K562 (cell line): Measurements from ENCODE around the gene ABCB6. TPM values are rescaled to one million over a fixed set of nuclear protein-coding genes. Genes with fewer than 3 reads are reported as not detected.
A peak's percentile ranks its signal among the peaks of the same experiment; 100 is the strongest.

ENCODE experiments used
- CBFA2T3 ChIP-seq: fragments of 450-650 bp; IDR thresholded peaks from 2 replicates; pipeline ENCODE4 v1.6.1; 2017
- CHCHD3 ChIP-seq: fragments of 250-450 bp; sonication (Bioruptor Pico); IDR thresholded peaks from 2 replicates; pipeline ENCODE4 v2.1.2; 2022; ENCODE audit warnings: mild to moderate bottlenecking
- CSDE1 ChIP-seq, 2 experiments: fragments of 450-650 bp; IDR thresholded peaks; 2 replicates each; pipeline ENCODE4 v1.6.1; 2016; ENCODE audit warnings: mild to moderate bottlenecking in 1 of 2
- EGR1 ChIP-seq: fragments of 450-650 bp; conservative IDR thresholded peaks from 2 replicates; pipeline ENCODE4 v1.6.1; 2017; ENCODE audit warnings: mild to moderate bottlenecking
- ESRRA ChIP-seq: fragments of 450-650 bp; IDR thresholded peaks from 2 replicates; pipeline ENCODE4 v1.6.1; 2014; ENCODE audit warnings: low read depth, mild to moderate bottlenecking, moderate library complexity, borderline replicate concordance
- HDAC2 ChIP-seq: fragments of 450-650 bp; IDR thresholded peaks from 2 replicates; pipeline ENCODE4 v1.6.1; 2016; ENCODE audit warnings: mild to moderate bottlenecking
- HLTF ChIP-seq: fragments of 450-650 bp; IDR thresholded peaks from 2 replicates; pipeline ENCODE4 v1.6.1; 2016
- HMG20B ChIP-seq: fragments of 250-450 bp; sonication (Bioruptor Pico); IDR thresholded peaks from 2 replicates; pipeline ENCODE4 v1.5.0; 2021; ENCODE audit warnings: mild to moderate bottlenecking
- MBD2 ChIP-seq: sonication (generic); IDR thresholded peaks from 2 replicates; pipeline ENCODE4 v1.6.1; 2016; ENCODE audit warnings: low read depth, borderline replicate concordance
- MEIS2 ChIP-seq: fragments of 450-650 bp; IDR thresholded peaks from 2 replicates; pipeline ENCODE4 v1.6.1; 2014; ENCODE audit warnings: mild to moderate bottlenecking; ENCODE audit not compliant: partially characterized antibody
- MITF ChIP-seq: IDR thresholded peaks from 2 replicates; pipeline ENCODE4 v1.6.1; 2014; ENCODE audit warnings: antibody characterized with exemption
- NEUROD1 ChIP-seq: fragments of 150-350 bp; IDR thresholded peaks from 2 replicates; pipeline ENCODE4 v1.6.1; 2014; ENCODE audit warnings: borderline replicate concordance, low read length, low read depth; ENCODE audit not compliant: partially characterized antibody
- PATZ1 ChIP-seq: fragments of 250-450 bp; sonication (Bioruptor Pico); IDR thresholded peaks from 2 replicates; pipeline ENCODE4 v1.5.0; 2020; ENCODE audit warnings: mild to moderate bottlenecking, borderline replicate concordance
- SRSF1 ChIP-seq: fragments of 200-400 bp; formaldehyde crosslinking; IDR thresholded peaks from 2 replicates; pipeline ENCODE4 v1.6.1; 2017; ENCODE audit warnings: mild to moderate bottlenecking, low read depth, low read length, moderate library complexity
- THRA ChIP-seq: fragments of 450-650 bp; IDR thresholded peaks from 2 replicates; pipeline ENCODE4 v1.6.1; 2017; ENCODE audit warnings: mild to moderate bottlenecking, moderate library complexity
- TRIM28 ChIP-seq: fragments of 450-650 bp; IDR thresholded peaks from 2 replicates; pipeline ENCODE4 v1.6.1; 2017
- ZBTB12 ChIP-seq: fragments of 250-450 bp; sonication (Bioruptor Pico); IDR thresholded peaks from 2 replicates; pipeline ENCODE4 v1.4.0; 2020
- ZBTB17 ChIP-seq: fragments of 450-650 bp; formaldehyde crosslinking; IDR thresholded peaks from 2 replicates; pipeline ENCODE4 v1.4.0; 2020; ENCODE audit warnings: mild to moderate bottlenecking
- ZNF212 ChIP-seq: fragments of 450-650 bp; formaldehyde crosslinking; IDR thresholded peaks from 2 replicates; pipeline ENCODE4 v1.4.0; 2020; ENCODE audit warnings: mild to moderate bottlenecking
- polyA plus RNA-seq, 8 experiments: library from polyadenylated mRNA; depleted of rRNA in 4 of 8; stranded (reverse) in 5 of 8; unstranded in 3 of 8; fragments of >200 nt; fragmentation: Nextera tagmentation in 2 of 8; fragmentation: Illumina TruSeq in 1 of 8; extraction: Ambion mirVana in 2 of 8; extraction: Trizol in 1 of 8; gene quantifications; 2 replicates each; pipeline versions ENCODE4 v1.2.1 to v1.2.3, GENCODE V29; 2011 to 2014; ENCODE audit warnings: inconsistent platforms in 1 of 8, missing spikeins in 1 of 8
- total RNA-seq, 7 experiments: library from RNA; depleted of rRNA in 6 of 7; stranded (reverse); fragments of >200 nt in 6 of 7; fragmentation: Illumina TruSeq in 2 of 7; extraction: Trizol in 2 of 7; gene quantifications; 2 replicates each; pipeline versions ENCODE4 v1.2.1 to v1.2.3, GENCODE V29; 2011 to 2021; ENCODE audit warnings: low replicate concordance in 1 of 7
- TF ChIP-seq, protein P1 (sequence below): fragments of 450-650 bp; formaldehyde crosslinking; IDR thresholded peaks from 2 replicates; pipeline ENCODE4 v1.4.0; 2020; ENCODE audit warnings: mild to moderate bottlenecking, mixed read lengths
- TF ChIP-seq, protein P2 (sequence below): sonication (generic); formaldehyde crosslinking; IDR thresholded peaks from 2 replicates; pipeline ENCODE4 v1.8.0; 2022; ENCODE audit warnings: missing genetic modification reagents, mild to moderate bottlenecking, moderate library complexity, borderline replicate concordance

The ABCB6 gene
- total and polyA plus RNA-seq, 9 of the 15 experiments (the other 6 are each of a cell fraction or from before 2014, with no cell fraction given): 3.7 to 29.8 (median 16.8) TPM

DNA sequence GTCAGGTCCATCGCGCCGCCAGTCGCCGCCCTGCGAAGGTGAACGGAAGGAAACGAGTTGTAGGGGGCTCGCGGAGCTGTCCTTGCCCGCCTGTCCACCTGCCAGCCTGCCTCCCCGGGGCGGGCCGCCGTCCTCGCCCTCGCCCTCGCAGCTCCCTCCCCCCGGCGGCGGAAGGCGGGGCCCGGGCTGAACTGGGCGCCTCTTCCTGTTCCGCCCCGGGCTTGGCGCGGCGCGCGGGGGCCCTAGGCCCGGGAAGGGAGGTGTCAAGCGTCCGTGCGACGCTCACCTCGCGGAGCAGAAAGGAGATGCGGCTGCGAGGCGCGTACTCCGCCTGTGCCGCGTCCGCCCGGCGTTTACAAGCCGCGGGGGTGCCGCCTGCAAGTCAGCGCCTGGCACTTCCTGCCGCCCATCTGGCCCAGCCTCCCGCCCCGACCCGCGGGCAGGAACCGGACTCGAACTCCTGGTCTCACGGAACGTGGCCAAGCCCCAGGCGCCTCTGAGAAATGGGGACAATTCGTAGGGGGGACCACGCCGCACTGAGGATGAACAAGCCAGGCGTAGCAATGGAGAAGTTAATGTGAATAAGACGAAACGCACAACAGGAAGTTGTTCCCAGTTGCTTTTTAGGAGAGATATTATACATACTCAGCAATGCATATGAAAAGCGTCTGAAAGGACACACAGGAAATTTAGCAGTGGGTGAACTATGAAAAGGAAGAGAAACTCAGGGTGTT lies 41.8 kb downstream of the ABCB6 start, which contains the start of gene CNPPD1 (continued):
- TF ChIP-seq PATZ1 (CRISPR knock-in tag): no peak
- TF ChIP-seq, protein P1, sequence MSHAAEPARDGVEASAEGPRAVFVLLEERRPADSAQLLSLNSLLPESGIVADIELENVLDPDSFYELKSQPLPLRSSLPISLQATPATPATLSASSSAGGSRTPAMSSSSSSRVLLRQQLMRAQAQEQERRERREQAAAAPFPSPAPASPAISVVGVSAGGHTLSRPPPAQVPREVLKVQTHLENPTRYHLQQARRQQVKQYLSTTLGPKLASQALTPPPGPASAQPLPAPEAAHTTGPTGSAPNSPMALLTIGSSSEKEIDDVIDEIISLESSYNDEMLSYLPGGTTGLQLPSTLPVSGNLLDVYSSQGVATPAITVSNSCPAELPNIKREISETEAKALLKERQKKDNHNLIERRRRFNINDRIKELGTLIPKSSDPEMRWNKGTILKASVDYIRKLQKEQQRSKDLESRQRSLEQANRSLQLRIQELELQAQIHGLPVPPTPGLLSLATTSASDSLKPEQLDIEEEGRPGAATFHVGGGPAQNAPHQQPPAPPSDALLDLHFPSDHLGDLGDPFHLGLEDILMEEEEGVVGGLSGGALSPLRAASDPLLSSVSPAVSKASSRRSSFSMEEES (CRISPR knock-in tag): no peak
- peak; percentile 68; the same call in 1 of the 2 replicates for TF ChIP-seq ZBTB17 (CRISPR knock-in tag)
- TF ChIP-seq, protein P2, sequence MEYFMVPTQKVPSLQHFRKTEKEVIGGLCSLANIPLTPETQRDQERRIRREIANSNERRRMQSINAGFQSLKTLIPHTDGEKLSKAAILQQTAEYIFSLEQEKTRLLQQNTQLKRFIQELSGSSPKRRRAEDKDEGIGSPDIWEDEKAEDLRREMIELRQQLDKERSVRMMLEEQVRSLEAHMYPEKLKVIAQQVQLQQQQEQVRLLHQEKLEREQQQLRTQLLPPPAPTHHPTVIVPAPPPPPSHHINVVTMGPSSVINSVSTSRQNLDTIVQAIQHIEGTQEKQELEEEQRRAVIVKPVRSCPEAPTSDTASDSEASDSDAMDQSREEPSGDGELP: no peak; the same call in 1 of the 2 replicates
- TF ChIP-seq CSDE1 (IDR thresholded peaks at IDR 0.05): no peak
- TF ChIP-seq CBFA2T3: no peak
- no peak for TF ChIP-seq TRIM28
- TF ChIP-seq ESRRA: peak; percentile 44; the same call in 1 of the 2 replicates
- TF ChIP-seq ZNF212 (CRISPR knock-in tag): no peak
- TF ChIP-seq SRSF1: no peak
- no peak for TF ChIP-seq HLTF
- TF ChIP-seq MITF: no peak
- TF ChIP-seq CHCHD3 (CRISPR knock-in tag): no peak
- TF ChIP-seq HMG20B (CRISPR knock-in tag): no peak
- no peak; the same call in none of the 2 replicates for TF ChIP-seq EGR1
- 0 out of 2 replicates have a peak, but pooled peaks have one; percentile 57 for TF ChIP-seq MBD2
- TF ChIP-seq NEUROD1: peak; percentile 55
- TF ChIP-seq MEIS2: no peak
- TF ChIP-seq THRA: no peak
- TF ChIP-seq ZBTB12: no peak
- TF ChIP-seq HDAC2: no peak
